ENCODE measurements around the gene TMEM209.
"Not testable (repeated sequence)": the region's sequence is repeated elsewhere in the genome, so short reads cannot be mapped to it uniquely, and the experiment has no call there.

TMEM209 gene

DNA sequence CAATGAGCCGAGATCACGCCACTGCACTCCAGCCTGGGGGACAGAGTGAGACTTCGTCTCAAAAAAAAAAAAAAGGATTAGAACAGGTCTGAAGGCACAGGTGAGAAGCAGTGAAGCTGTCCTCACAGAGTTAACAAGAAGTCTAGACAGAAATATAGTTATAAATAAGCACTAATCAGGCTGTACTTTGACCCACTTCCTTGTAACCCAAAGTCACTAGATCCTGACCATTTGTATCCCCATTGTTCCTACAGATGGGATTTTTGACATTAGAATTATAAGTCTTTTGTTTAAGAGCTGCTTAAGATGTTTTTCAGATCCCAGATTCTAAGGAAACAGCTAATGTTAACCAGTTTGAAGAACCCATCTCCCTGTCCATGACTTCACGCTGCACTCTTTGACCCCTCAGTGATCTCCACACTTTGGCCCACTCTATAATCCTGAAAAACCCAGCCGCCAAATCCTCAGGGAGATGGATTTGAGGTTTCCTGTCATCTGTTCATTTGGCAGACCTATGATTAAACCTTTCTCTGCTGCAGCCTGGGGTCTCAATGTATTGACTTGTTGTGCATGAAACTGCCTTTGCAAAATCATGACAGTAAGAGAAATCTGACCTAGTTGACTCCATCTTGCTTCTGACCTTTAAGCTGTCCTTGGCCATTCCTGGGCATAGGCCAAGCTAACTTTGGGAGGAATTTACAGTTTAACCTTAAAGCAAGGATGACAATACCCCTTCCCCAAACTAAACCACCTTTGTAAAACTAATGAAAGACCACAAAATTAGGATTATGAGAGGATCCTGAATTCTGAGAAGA, 13.8 kb upstream of the TMEM209 start:
- no peak for DNase-seq (ENCODE audit: low read depth)

DNA sequence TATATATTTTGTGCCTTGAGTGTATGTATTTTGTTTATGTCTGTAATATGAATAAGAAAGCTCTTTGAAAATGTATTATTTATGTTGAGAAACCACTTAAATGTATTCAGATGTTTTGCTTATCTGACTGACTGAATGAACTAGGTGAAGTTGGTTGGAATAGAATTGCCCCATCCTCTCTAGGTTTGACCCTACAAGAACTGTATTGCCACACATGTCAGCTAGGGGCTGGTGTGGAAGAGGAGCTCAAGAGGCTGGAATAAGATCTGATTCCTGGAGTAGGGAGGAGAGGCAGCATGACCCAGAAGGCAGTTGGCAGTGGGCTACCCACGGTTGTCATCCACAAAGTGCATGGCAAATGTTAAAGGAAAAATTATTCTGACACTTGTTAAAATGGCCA, 11.5 kb upstream of the TMEM209 start:
- DNase-seq (ENCODE audit: low read depth), result no peak

DNA sequence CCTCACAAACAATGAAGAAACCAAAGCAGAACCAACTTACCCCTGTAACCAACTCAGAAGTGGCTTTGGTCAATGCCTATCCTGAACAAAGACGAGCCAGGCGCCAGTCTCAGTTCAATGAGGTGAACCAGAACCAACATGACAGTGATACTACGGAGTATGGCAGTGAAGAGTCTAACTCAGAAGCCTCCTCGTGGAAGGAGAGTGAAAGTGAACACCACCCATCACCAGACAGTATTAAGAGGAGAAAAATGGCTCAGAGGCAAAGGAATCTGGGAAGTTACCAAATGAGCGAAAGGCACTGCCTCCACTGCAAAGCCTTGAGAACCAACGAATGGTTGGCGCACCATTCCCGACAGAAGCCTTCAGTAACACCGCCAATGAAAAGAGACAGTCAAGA, 10.8 kb upstream of the TMEM209 start:
- no peak for DNase-seq (ENCODE audit: low read depth)

DNA sequence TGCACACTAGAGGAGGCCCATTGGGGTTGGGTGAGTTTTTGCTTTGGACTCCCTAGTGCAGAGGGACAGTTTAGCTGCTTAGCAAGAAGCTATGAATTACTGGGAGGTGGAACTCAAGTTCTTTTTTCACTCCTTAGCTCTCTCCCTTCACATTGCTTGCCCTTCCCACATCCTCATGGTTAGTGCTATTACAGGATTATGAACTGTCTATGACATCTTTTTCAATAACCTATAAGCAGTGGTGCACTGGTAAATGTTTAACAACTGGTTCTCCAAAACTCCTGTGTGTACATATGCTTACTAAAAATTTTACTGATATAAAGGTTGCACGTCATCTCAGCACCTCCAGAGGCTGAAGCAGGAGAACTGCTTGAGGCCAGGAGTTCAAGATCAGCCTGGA, 8.6 kb upstream of the TMEM209 start:
- DNase-seq (ENCODE audit: low read depth), result no peak

DNA sequence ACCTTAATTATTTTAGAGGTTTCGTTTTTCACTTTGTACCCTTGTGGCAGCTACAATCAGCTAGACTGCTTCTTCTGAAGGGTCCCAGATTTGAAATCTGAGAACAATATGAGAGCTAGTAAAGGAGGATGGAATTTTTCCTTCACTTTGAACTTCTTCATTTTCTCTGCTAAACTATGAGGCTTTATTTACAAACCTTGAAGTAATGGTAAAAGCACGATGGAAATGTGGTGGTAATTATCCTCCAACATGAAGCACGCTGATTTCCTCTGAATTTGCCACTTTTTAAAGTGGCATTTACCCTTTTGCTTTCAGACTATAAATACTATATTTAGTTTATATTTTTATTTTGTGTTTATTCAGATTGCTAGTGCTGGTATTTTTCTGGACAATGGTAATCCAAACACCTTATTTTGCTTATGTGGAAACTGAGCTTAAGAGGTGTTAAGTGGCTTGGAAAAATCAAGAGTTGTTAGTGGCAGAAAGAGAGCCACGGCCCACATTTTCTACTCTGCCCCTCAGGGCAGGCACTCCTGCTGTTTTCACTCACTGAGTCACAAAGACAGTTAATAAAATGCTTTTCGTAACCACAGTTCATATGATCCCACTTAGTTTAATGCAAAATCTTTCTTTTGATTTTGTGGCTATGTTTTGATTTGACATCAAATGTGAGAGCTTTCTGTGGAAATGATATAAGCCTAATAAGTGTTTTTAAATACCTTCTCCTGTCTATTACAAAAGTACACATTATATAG, 5.2 kb upstream of the TMEM209 start:
- peak; percentile 70 for DNase-seq (ENCODE audit: low read depth)

DNA sequence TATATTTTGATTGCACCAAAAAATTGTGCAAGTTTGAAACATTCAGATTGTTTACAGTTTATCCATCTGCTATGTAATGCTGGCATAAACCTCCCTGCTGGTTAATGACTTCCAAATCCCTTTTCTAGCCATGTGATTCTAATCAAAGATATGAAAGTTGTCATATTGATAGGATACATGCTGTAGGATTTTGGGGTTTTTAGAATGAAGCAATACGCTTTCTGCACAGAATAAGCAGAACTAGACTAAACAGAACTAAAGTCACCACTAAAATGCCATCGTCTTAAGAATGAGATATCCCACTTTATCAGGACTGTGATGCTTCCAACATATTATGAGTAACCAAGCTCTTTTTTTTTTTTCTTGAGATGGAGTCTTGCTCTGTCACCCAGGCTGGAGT, 3.3 kb upstream of the TMEM209 start:
- DNase-seq (ENCODE audit: low read depth), result no peak

DNA sequence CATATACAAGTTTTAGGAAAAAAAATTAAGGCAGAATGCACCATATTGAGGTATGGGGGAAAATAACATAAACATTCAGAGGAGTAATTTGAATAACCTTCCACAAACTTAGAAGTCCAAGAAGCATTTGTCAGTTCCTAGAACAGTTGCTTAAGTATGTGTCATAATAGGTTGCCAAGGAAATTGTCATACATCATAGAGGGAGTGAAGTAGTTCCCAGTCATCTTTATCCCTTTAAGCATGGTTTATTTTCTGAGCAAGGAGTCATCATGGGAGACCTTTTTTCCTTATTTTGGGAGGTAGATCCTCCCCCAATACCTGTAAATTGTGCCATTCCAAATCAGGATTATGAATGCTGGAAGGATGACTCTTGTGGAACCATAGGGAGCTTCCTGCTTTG, 2.4 kb upstream of the TMEM209 start, which contains the start of gene SSMEM1:
Gene SSMEM1, plus strand, starts transcription at position 219 of the 400 bp plus-strand sequence. Its CDS starts 51 bp downstream, at position 270.
- peak; percentile 85 for DNase-seq (ENCODE audit: low read depth)

DNA sequence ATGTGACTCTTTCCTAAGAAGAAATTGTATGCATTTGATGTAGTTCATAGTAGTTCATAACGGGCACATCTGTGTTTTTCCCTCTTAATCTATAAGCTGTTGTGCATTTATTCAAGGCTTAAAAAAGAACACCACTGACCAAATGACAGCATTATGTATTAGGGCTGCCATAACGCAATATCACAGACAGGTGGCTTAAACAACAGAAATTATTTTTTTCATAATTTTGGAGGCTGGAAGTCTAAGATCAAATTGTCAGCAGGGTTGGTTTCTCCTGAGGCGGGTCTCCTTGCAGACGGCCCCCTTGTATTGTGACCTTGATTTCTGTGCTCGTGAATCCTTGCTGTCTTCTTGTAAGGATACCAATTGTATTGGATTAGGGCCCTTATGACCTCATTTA, 1.8 kb upstream of the TMEM209 start:
- DNase-seq (ENCODE audit: low read depth), result peak; percentile 37

DNA sequence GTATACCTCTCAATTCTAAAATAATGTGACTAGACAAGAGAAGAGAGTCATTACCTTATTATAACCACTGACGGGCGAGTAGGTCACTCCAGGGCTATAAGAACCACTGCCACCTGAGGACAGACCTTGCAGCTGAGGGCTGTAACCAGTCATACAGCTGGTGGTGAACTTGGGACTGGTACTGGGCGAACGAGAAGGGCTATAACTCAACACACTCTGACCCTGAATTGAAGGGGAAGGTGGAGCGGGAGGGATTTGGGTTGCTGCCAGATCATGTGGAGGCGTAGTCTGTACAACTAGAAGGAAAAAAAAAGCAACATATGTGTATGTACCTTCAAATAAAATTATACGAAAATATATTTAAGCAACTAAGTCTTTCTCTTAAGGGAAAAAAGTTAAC, 3.4 kb downstream of the TMEM209 start:
- no peak for DNase-seq (ENCODE audit: low read depth)

DNA sequence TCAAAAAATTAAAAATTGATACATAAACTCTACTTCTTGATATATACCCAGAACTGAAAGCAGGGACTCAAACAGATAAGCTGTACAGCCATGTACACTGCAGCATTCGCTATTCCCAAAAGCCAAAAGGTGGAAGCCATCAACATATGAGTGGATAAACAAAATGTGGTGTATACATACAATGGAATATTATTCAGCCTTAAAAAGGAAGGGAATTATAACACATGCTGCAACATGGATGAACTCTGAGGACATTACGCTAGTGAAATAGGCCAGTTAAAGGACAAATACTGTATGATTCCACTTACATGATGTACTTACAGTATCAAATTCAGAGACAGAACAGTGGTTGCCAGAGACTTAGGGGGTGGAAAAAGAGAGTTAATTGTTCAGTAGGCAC, 8.1 kb downstream of the TMEM209 start:
- no peak for DNase-seq (ENCODE audit: low read depth)

DNA sequence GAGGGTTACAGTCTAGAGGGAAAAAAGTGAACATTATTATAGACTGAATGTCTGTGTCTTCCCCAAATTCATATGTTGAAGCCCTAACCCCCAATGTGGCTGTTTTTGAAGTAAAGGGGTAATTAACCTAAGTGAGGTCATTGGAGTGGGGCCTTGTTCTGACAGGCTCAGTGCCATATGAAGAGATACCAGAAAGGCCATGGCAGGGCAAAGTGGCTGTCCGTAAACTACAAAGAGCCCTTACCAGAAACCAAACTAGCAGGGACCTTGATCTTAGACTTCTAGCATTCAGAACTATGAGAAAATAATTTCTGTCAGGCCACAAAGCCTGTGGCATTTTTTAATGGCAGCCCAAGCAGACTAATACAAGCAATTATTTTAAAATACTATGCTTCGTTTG, 8.7 kb downstream of the TMEM209 start:
- DNase-seq (ENCODE audit: low read depth), result no peak

DNA sequence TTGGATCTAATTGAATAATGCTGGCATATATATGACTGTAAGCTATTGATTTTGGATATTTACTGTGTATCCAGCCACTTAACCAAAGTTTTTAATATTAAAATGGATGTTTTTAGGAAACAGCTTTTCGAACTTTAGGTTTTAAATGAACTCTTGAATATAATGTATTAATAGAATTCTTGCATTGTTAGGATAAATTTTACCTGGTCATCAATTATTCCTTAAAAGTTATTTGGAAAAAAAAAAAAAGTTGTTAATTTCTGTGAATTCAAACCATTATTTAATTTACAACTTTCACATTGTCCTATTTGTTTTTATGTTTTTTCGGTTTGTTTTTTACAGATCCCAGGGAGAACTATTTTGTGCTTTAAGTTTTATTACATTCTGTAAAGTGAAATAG, 9.8 kb downstream of the TMEM209 start:
- DNase-seq (ENCODE audit: low read depth), result no peak

DNA sequence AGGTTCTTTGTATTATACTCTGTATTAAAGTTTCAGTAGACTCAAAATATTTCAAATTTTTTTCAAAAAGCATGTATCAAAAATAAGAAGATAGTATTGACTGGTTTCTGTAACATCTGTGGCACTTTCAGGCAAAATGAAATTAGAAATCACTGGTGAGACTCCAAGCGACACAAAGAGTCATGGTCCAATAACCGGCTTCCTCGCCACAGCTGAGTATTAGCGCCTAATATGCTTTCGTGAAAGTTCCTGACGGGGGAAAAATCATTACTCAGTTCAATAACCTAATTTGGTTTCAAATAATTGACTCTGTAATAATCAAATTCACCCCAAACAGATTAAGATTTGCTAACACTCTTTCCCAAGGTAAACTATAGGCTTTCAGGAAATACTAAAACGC, 13.4 kb downstream of the TMEM209 start:
- no peak for DNase-seq (ENCODE audit: low read depth)

DNA sequence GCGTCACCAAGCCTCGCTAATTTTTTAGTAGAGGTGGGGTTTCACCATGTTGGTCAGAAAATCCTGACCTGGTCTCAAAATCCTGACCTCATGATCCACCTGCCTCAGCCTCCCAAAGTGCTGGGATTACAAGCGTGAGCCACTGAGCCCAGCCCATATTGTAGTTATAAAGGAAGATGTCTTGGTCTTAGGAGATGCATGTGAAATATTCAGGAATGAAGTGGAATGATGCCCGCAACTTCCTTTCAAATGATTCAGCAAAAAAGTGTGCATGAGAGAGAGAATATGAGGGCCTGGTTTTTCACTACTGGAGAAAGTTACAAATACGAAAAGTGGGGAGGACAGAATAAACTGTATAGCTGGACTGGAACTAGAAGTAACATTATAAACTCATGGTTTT, 15.9 kb downstream of the TMEM209 start:
- DNase-seq (ENCODE audit: low read depth), result peak; percentile 38

DNA sequence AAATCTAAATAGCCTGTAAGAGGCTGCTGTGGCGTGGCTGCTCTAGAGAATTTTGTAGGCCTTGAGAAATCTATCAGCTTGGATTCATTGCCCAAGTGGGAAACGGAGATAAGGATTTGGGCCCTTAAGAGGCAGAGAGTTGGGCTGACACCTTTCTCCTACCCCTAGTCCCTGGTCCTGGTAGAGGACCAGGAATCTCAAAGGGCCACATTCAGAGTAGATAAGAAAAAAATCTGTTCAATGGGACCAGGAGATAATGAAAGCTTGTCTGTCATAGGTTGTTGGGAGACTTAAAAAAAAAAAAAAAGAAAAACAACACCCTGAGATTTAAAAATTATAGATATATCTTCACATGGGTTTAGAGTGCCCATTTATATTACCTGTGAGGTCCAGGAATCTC, 17.8 kb downstream of the TMEM209 start:
- no peak for DNase-seq (ENCODE audit: low read depth)

DNA sequence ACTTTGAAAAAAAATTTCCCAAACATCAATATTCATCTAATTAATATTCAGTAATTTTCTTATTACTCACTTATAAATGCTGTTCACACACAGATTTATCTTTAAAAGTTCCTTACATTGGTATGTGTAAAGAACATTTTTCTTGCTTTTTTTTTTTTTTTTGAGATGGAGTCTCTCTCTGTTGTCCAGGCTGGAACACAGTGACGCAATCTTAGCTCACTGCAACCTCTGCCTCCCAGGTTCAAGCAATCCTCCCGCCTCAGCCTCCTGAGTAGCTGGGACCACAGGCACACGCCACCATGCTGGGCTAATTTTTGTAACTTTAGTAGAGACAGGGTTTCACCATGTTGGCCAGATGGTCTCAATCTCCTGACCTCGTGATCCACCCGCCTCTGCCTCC, 20.9 kb downstream of the TMEM209 start:
- DNase-seq (ENCODE audit: low read depth), result not testable (repeated sequence)

DNA sequence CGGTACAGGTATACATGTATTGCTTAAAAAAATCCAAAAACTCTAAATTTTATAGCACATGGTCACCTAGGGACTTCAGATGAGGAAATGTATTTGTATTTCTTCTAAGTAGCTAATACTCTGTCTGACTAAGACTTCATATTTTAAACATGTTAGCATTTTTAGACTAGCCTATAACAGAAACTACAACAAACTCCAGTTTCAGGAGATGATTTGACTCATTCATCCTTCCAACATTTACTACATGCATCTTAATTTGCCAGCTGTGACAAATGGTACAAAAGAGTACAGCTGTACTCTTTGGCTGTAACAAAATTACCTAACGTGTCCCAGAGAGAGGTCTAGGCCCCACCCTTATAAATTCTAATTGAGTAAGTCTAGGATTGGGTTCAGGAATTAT, 22.2 kb downstream of the TMEM209 start:
- no peak for DNase-seq (ENCODE audit: low read depth)

DNA sequence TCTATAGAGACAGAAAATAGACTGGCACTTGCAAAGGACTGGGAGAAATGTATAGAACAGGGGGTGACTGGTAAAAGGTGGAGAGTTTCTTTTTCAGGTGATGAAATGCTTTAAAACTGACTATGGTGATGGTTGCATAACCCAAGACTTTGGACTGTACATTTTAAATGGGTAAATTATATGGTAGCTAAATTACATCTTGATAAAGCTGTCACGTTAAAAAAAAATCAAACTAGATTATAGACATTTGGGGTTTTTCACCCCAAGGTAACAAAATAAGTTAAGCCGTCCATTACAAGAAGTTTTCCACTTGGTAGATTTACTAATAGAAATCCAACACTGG, 24.0 kb downstream of the TMEM209 start:
- DNase-seq (ENCODE audit: low read depth), result no peak

DNA sequence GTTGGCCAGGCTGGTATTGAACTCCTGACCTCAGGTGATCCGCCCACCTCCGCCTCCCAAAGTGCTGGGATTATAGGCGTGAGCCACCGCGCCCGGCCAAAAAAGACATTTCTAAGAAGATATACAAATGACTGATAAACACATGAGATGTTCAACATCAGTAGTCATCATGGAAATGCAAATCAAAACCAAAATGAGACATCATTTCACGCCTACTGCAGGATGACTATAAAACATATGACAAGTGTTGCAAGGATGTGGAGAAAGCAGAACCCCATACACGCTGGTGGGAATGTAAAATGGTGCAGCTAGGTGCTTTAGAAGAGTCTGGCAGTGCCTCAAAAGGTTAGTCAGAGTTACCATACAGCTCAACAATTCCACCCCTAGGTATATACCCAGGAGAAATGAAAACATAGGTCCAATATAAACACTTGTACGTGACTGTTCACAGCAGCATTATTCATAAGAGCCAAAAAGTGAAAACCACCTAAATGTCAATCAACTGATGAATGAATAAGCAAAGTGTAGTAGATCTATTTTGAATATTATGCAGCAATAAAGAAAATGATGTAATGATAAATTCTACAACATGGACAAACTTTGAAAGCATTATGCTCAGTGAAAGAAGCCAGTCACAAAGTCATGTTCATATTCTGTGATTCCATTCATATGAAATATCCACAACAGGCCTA, 24.5 kb downstream of the TMEM209 start:
- peak; percentile 89 for DNase-seq (ENCODE audit: low read depth)

DNA sequence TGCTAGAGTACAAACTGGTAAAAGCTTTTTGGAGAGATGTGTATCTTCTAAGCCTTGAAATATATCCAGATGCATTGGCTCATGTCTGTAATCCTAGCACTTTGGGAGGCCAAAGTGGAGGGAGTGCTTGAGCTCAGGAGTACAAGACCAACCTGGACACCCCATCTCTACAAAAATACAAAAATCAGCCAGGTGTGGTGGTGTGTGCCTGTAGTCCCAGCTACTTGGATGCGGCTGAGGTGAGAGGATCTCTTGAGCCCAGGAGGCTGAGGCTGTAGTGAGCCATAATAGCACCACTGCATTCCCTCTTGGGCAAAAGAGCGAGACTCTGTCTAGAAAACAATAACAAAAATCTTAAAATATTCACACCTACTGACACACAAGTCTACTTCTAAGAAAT, 25.6 kb downstream of the TMEM209 start:
- no peak for DNase-seq (ENCODE audit: low read depth)

DNA sequence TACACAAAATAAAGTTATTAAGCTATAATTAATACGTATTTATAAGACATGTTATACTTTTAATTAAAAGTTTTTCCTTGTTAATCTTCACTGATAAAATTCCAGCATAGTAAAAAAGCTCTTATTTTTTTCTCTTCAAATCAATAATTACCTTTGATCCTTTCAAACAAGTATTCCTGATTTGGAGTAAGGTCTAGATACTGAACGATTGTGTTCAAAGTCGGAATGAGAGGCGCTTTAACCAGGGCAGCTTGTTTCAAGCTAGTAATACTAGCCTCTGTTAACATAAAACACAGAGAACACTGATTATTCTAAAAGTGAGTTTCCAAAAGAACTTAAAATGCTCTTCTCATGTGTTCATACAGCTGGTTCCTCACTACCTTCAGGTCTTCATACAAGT, 27.0 kb downstream of the TMEM209 start:
- DNase-seq (ENCODE audit: low read depth), result no peak

DNA sequence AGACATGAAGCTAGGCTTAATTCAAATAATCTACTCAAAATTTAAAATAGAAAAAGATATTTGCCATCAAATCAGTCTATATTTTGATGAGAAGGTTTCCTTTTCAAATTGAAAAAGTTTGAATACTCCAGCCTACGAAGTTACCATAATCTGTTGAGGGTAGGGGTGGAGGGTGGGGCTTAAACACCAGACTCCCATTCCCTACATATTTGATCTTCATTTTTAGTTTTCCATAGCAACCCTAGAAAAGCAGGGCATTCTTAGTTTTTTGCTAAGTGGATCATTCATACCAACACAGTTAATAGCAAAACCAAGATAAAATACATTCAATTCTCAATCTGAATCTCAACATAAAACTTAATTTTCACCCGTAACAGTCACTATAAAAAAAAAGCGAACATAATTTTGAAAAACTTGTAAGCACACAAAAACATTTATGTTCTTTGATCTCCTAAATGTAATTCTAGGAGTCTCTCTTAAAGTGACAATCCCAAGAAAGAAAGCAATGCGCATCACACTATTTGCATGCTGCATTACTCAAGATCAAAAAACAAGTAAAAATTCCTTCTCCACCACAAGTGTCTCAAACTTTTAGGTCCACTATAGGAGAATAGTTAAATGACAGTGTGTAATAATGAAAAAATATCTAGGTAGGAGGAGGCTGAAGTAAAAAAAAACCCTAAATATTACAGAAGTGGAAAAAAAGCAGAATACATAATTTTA, 30.8 kb downstream of the TMEM209 start:
- DNase-seq (ENCODE audit: low read depth), result no peak
